MM.1S (cell line): ENCODE data around the gene SYNGR1.

Experiments used
- CTCF ChIP-seq: fragments of 300-600 bp; sonication (generic); IDR thresholded peaks from 2 replicates; pipeline ENCODE4 v1.5.1; 2016; ENCODE audit warnings: antibody characterized with exemption, low read length, mixed read lengths
- EZH2 ChIP-seq: fragments of 300-600 bp; sonication (generic); optimal IDR thresholded peaks from 2 replicates; pipeline ENCODE3; 2017; ENCODE audit warnings: low read depth, mild to moderate bottlenecking, antibody characterized with exemption, low read length, mixed read lengths
- EZH2phosphoT487 ChIP-seq: fragments of 300-600 bp; sonication (generic); IDR thresholded peaks from 2 replicates; pipeline ENCODE4 v1.6.1; 2018; ENCODE audit warnings: antibody characterized with exemption, low read length

DNA sequence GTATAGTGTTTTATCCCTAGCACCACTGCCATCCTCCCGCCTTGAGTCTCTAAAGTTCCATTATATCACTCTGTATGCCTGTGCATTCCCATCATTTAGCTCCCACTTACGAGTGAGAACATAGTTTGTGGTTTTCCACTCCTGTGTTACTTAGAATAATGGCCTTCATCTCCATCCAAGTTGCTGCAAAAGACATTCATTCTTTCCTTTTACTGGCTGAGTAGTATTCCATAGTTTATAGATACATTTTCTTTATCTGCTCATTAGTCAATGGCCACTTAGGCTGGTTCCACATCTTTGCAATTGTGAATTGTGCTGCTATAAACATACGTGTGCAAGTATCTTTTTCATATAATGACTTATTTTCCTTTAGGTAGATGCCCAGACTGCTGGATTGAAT is 74.2 kb downstream of the SYNGR1 start:
- TF ChIP-seq CTCF: no peak
- no peak for TF ChIP-seq EZH2
- no peak for TF ChIP-seq EZH2phosphoT487
